Measurements from ENCODE around the gene FLNC.

DNA sequence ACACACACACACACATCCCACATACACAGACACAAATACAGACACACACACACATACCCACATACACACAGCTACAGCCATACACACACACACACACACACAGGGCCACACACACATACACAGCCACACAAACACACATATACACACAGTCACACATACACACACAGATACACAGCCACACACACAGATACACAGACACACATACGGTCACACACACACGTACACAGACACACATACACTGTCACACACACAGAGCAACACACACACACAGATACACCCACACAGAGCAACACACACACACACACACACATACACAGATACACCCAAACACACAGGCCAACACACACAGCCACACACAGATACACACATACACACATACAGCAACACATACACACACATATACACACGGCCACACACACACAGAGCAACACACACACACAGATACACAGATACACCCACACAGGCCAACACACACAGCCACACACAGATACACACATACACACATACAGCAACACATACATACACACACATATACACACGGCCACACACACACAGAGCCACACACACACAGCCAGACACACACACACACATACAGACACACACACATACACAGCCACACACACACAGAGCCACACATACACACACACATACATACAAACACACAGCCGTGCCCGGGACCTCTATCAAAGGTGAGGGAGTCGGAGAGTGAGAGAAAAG, 58.0 kb downstream of the FLNC start:
- TF ChIP-seq, protein P1, sequence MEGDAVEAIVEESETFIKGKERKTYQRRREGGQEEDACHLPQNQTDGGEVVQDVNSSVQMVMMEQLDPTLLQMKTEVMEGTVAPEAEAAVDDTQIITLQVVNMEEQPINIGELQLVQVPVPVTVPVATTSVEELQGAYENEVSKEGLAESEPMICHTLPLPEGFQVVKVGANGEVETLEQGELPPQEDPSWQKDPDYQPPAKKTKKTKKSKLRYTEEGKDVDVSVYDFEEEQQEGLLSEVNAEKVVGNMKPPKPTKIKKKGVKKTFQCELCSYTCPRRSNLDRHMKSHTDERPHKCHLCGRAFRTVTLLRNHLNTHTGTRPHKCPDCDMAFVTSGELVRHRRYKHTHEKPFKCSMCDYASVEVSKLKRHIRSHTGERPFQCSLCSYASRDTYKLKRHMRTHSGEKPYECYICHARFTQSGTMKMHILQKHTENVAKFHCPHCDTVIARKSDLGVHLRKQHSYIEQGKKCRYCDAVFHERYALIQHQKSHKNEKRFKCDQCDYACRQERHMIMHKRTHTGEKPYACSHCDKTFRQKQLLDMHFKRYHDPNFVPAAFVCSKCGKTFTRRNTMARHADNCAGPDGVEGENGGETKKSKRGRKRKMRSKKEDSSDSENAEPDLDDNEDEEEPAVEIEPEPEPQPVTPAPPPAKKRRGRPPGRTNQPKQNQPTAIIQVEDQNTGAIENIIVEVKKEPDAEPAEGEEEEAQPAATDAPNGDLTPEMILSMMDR (IDR thresholded peaks at IDR 0.05): no peak
- TF ChIP-seq RAD21 (IDR thresholded peaks at IDR 0.05; ENCODE audit: low read length) (no peak), POLR2AphosphoS5 (IDR thresholded peaks at IDR 0.05; ENCODE audit: low read depth, low read length) (no peak), SMC3 (IDR thresholded peaks at IDR 0.05; ENCODE audit: low read depth, low read length) (no peak), USF2 (IDR thresholded peaks at IDR 0.05; ENCODE audit: borderline replicate concordance, low read depth, low read length) (no peak), GATA2 (CRISPR knock-in tag; IDR thresholded peaks at IDR 0.05) (no peak), NRF1 (IDR thresholded peaks at IDR 0.05; ENCODE audit: low read depth, low read length) (no peak), TAF1 (IDR thresholded peaks at IDR 0.05; ENCODE audit: borderline replicate concordance, low read depth, low read length) (no peak), JUND (IDR thresholded peaks at IDR 0.05) (no peak), PBX3 (IDR thresholded peaks at IDR 0.05) (no peak)

Data from SK-N-SH (cell line).